OCI-LY1 (cell line): ENCODE measurements around the gene PRKCE.
A peak's percentile ranks its signal among the peaks of the same experiment; 100 is the strongest.

ENCODE experiments used
- H2AFZ ChIP-seq: fragments of 200-600 bp; sonication (generic), shearing (Covaris generic); 2 replicates; pipeline ENCODE4 v1.6.0; 2014; ENCODE audit warnings: antibody characterized with exemption, mild to moderate bottlenecking, low read length
- H3F3A ChIP-seq: fragments of 200-600 bp; sonication (generic), shearing (Covaris generic); 2 replicates; pipeline ENCODE4 v1.6.0; 2014; ENCODE audit warnings: mild to moderate bottlenecking, antibody characterized with exemption, low read length, moderate library complexity; ENCODE audit not compliant: insufficient read depth
- H3K27ac ChIP-seq: fragments of 200-600 bp; sonication (generic); 2 replicates; pipeline ENCODE4 v1.5.1; 2014; ENCODE audit warnings: low read length, mixed run types, mild to moderate bottlenecking, low read depth; ENCODE audit not compliant: poor library complexity, severe bottlenecking
- H3K27me3 ChIP-seq: fragments of 200-600 bp; sonication (generic); 2 replicates; pipeline ENCODE4 v1.6.0; 2014; ENCODE audit warnings: antibody characterized with exemption, mild to moderate bottlenecking, low read length, moderate library complexity; ENCODE audit not compliant: insufficient read depth
- H3K36me3 ChIP-seq: fragments of 200-600 bp; sonication (generic); 2 replicates; pipeline ENCODE4 v1.6.1; 2014; ENCODE audit warnings: mild to moderate bottlenecking, antibody characterized with exemption, low read length, moderate library complexity, mixed read lengths; ENCODE audit not compliant: insufficient read depth
- H3K4me1 ChIP-seq: fragments of 200-600 bp; sonication (generic); 2 replicates; pipeline ENCODE4 v1.5.1; 2014; ENCODE audit warnings: mild to moderate bottlenecking, low read length, moderate library complexity; ENCODE audit not compliant: insufficient read depth, severe bottlenecking
- H3K4me2 ChIP-seq: fragments of 200-600 bp; sonication (generic), shearing (Covaris generic); 2 replicates; pipeline ENCODE4 v1.6.1; 2014; ENCODE audit warnings: low read length
- H3K4me3 ChIP-seq: fragments of 200-600 bp; sonication (generic); 2 replicates; pipeline ENCODE4 v1.5.1; 2014; ENCODE audit warnings: low read length, low read depth, mild to moderate bottlenecking, mixed read lengths; ENCODE audit not compliant: poor library complexity, severe bottlenecking
- H3K79me2 ChIP-seq: fragments of 200-600 bp; shearing (Covaris generic); 2 replicates; pipeline ENCODE4 v1.6.1; 2016; ENCODE audit warnings: mixed run types, low read length, mixed read lengths; ENCODE audit not compliant: insufficient read depth
- H3K9ac ChIP-seq: fragments of 200-600 bp; sonication (generic), shearing (Covaris generic); 2 replicates; pipeline ENCODE4 v1.6.1; 2014; ENCODE audit warnings: mild to moderate bottlenecking, low read length, mixed read lengths
- H3K9me2 ChIP-seq: fragments of 200-600 bp; sonication (generic), shearing (Covaris generic); 2 replicates; pipeline ENCODE4 v1.6.1; 2014; ENCODE audit warnings: low read depth, mild to moderate bottlenecking, low read length, mixed read lengths
- H3K9me3 ChIP-seq: fragments of 200-600 bp; shearing (Covaris generic); 2 replicates; pipeline ENCODE4 v1.6.1; 2014; ENCODE audit warnings: low read length, mixed read lengths
- H4K20me1 ChIP-seq: fragments of 200-600 bp; sonication (generic), shearing (Covaris generic); 2 replicates; pipeline ENCODE4 v1.6.0; 2016; ENCODE audit warnings: mild to moderate bottlenecking, low read length; ENCODE audit not compliant: insufficient read depth
- EZH2 ChIP-seq: fragments of 200-600 bp; sonication (generic), shearing (Covaris generic); IDR thresholded peaks from 2 replicates; pipeline ENCODE4 v1.8.0; 2017; ENCODE audit warnings: borderline replicate concordance, mixed run types, mild to moderate bottlenecking, antibody characterized with exemption, low read length, moderate library complexity, mixed read lengths
- TF ChIP-seq, protein P1 (sequence below): fragments of 200-600 bp; sonication (generic), shearing (Covaris generic); IDR thresholded peaks from 2 replicates; pipeline ENCODE4 v1.5.1; 2017; ENCODE audit warnings: mild to moderate bottlenecking, antibody characterized with exemption, low read length, moderate library complexity, mixed read lengths

Gene PRKCE

GRCh38 chr2:45768208-45768607 is 116.7 kb downstream of the PRKCE start:
- Histone ChIP-seq H4K20me1 (no peaks in the 10 kb centered on the region), H3K4me3 (no peak overlapping the region), H3K9me3 (no peaks in the 10 kb centered on the region), H3K4me1 (peaks cover 39% of the 10 kb centered on the region), H3K36me3 (no peaks in the 10 kb centered on the region), H2AFZ (no peak overlapping the region), H3K9ac (no peak overlapping the region), H3K79me2 (no peaks in the 10 kb centered on the region), H3K27me3 (no peaks in the 10 kb centered on the region), H3F3A (no peaks in the 10 kb centered on the region), H3K27ac (peak overlapping the region; percentile 19), H3K9me2 (no peaks in the 10 kb centered on the region), H3K4me2 (no peak overlapping the region)
- TF ChIP-seq EZH2, result no peak
- TF ChIP-seq, protein P1, sequence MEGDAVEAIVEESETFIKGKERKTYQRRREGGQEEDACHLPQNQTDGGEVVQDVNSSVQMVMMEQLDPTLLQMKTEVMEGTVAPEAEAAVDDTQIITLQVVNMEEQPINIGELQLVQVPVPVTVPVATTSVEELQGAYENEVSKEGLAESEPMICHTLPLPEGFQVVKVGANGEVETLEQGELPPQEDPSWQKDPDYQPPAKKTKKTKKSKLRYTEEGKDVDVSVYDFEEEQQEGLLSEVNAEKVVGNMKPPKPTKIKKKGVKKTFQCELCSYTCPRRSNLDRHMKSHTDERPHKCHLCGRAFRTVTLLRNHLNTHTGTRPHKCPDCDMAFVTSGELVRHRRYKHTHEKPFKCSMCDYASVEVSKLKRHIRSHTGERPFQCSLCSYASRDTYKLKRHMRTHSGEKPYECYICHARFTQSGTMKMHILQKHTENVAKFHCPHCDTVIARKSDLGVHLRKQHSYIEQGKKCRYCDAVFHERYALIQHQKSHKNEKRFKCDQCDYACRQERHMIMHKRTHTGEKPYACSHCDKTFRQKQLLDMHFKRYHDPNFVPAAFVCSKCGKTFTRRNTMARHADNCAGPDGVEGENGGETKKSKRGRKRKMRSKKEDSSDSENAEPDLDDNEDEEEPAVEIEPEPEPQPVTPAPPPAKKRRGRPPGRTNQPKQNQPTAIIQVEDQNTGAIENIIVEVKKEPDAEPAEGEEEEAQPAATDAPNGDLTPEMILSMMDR, result no peak

GRCh38 chr2:45769056-45769455 is 117.6 kb downstream of the PRKCE start:
- Histone ChIP-seq H4K20me1 (no peaks in the 10 kb centered on the region), H3K4me3 (no peak overlapping the region), H3K79me2 (no peaks in the 10 kb centered on the region), H3K9ac (no peak overlapping the region; the same call in 1 of the 2 replicates), H2AFZ (no peak overlapping the region), H3K4me2 (no peak overlapping the region), H3F3A (no peaks in the 10 kb centered on the region), H3K27ac (peak overlapping the region; percentile 34), H3K9me3 (no peaks in the 10 kb centered on the region), H3K36me3 (no peaks in the 10 kb centered on the region), H3K27me3 (no peaks in the 10 kb centered on the region), H3K4me1 (peaks cover 41% of the 10 kb centered on the region), H3K9me2 (no peaks in the 10 kb centered on the region)
- no peak for TF ChIP-seq EZH2
- TF ChIP-seq, protein P1, result no peak

DNA sequence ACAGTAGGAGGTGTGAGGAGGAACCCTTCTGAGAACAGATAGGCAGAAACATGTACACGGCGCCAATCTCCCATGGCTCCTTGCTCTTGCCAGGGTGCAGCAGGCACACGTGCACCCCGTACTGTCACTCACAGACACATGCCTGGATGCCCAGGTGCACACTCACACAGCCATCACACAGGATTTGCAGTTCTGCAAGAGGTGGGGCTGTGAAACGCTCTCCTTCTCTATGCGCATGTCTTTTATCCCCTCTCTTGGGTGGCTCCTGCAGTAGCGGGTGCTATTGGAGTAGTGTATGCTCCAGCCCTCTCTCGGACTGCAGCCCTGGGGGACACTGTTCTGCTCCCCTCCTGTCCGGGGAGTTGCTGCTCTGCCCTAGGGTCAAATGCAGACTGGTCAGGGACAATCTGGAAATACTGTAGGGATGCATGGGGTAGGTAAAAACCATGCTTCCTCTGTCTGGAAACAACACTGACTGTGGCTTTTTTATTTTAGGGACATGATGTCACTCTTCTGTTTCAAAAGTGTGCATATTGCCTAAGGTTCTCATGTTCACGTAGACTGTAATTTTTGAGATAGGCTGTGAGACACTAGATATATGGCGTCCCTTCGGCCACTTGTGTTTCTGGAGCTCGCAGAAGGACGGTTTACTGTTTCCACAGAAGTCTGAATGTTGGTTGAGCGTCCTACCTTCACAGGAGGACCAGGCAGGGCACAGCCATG is 118.5 kb downstream of the PRKCE start:
- peaks cover 47% of the 10 kb centered on the region for H3K4me1 ChIP-seq
- no peaks in the 10 kb centered on the region for H3F3A ChIP-seq
- no peak overlapping the region for H3K4me3 ChIP-seq
- H2AFZ ChIP-seq, result no peak overlapping the region
- no peaks in the 10 kb centered on the region for H4K20me1 ChIP-seq
- peak overlapping the region; percentile 47 for H3K27ac ChIP-seq
- H3K4me2 ChIP-seq, result peak overlapping the region; percentile 30
- H3K9ac ChIP-seq, result peak overlapping the region; percentile 3; the same call in 1 of the 2 replicates
- TF ChIP-seq, protein P1, result no peak
- TF ChIP-seq EZH2, result no peak
- H3K27me3 ChIP-seq, result no peaks in the 10 kb centered on the region
- no peaks in the 10 kb centered on the region for H3K9me2 ChIP-seq
- H3K79me2 ChIP-seq, result no peaks in the 10 kb centered on the region
- H3K36me3 ChIP-seq, result no peaks in the 10 kb centered on the region
- H3K9me3 ChIP-seq, result no peaks in the 10 kb centered on the region
